Stimulated activated CD8-positive, alpha-beta memory T cell treated with anti-CD3 and anti-CD28 coated beads, Interleukin-2, amount 100 ng/mL, for 48 hours (primary cell): ENCODE data around the gene PDE6H.

ENCODE experiments used
- DNase-seq, 2 donors: peaks; one replicate each; pipeline ENCODE4 v3.0.0-alpha.2; 2020; ENCODE audit warnings: low read depth in 2 of 2

PDE6H gene

DNA sequence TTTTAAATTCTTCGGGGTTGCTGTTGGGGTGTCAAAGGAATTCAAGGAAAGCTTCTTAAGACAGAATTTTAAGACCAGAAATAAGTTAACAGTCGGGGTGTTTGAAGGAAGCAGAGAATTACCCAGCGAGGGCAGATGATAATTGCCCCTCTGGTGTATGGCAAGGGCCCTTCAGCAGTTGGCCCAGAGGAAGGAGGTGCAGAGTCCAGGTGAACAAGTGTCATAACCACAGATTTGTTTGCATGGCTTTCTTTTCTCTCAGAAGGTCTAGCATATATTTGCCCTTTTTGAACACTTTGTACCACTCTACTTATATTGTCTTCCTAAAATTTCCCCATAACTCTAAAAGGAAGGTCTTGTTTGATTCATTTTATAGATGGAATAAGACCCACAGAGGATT, 1.8 kb downstream of the PDE6H start:
- DNase-seq, result no peak

DNA sequence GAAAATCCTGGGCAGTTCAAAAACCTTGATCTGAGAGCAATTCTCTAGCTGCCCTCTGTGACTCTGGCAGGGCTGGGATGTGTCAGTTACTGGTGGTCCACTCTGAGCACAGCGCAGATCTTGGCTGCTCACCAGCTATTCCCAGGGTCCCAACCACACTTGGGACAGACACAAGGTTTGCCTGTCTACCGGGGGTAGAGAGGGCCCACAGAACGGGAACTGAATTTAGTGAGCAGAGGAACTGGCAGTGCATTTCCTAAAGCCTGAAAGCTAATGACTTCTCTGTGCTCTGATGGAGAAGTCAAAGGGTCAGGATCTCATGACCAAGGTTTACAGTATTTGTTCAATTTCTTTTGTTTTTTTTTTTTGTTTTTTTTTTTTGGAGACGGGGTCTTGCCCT, 2.6 kb downstream of the PDE6H start:
- no peak for DNase-seq

DNA sequence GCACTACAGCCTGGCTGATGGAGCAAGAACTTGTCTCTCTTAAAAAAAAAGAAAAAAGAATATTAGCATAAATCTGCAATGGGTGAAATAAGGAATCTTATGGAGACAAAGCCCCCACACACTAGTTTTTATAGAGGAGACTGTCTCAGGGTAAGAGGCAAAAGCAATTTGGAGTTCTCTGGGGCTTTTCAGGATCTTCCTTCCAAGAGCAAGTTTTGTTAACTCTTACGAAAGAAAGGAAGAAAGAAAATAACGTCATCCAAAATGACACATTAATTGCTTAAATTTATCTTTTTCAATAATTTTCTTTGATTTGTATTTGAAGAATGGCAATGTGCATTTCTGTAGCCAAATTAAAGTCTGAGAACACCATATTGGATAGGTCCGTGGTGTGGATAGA, 3.8 kb downstream of the PDE6H start:
- no peak for DNase-seq

DNA sequence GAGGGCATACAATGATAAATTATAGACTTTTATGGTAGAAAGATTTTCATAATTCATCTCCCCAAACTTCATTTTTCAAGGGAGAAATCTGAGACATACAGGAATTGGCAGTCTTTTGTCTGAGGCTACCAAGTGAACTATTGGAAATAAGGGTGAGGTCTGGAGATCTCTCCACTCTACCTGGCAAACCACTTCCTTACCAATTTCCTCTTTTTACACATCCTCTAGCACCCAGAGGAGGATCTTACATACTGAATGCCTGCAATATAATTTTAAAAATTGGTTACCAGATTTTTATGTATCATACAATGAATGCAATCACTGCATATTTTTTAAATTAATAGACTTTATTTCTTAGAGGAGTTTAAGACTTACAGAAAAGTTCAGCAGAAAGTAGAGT, 6.6 kb downstream of the PDE6H start:
- no peak for DNase-seq

DNA sequence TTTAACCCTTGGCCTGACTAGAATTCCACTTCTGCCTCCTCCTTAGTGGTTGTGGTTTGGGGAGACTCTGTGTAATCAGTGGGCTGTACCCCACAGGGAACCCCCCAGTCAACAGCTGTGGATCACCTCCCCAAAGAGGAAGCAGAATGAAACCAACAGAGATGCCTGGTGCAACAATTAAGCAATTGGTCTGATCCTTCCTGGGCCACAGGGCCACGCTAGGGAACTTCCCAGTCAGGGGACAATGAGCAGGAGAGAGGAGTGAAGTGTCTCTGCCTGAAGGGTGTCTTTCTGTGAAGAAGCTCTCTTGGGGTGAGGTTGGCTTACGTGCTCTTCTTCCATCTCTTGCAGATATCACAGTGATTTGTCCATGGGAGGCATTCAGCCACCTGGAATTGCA, 8.2 kb downstream of the PDE6H start:
- DNase-seq, result no peak

DNA sequence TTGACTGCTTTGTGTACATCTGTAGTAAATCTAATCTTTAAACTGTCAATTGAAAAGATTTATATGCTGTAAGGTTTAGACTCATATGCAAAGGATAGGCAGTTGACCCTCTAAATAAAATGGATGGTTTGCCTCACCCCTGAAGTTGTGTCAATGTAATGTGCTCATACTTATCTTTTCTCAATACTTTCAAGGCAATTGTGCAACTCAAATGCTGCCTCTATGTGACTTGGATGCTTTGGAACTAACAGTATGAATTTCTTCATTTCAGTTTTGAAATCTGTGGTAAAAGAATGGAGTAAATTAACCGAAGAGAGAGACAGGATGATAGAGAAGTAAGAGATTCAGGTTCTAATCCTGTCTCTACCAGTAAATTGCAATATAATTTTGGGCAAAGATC, 9.7 kb downstream of the PDE6H start:
- DNase-seq, result no peak

DNA sequence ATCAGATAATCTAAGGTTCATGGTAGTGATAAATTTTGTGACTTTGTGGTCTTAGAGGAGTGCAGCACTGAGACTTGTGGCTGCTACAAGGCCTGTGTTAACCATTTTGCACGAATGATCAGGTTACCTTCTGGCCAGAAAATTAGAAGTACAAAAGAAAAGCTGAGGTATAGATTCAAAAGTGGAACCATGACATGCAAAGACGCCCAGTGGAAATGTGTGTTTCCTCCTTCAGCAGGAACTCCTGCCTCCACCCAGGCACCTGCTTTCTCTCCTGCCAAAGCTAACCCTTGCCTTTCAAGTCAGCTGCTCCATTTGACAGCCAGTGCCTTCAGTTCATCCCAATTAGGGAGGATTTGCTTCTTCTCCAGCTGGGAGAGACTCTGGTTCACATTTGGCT, 10.1 kb downstream of the PDE6H start:
- DNase-seq, result no peak

DNA sequence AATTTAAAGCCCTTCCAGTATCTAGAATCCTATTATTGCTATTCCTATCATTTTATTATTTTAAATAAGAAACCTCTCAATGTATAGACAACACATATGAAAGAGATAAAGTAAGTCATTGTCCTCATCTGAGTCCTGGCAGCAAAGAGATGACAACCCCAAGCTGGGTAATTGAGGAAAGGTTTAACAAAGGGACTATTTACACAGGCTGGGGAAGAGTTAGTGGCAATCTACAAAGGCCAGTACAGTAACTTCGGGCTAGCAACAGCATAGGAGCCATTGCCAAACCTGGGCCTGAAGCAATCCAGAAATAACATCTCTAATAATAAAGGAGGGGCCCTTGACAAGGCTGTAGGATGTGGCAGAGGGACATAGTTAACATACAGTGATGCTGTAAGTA, 11.2 kb downstream of the PDE6H start:
- DNase-seq, result no peak

DNA sequence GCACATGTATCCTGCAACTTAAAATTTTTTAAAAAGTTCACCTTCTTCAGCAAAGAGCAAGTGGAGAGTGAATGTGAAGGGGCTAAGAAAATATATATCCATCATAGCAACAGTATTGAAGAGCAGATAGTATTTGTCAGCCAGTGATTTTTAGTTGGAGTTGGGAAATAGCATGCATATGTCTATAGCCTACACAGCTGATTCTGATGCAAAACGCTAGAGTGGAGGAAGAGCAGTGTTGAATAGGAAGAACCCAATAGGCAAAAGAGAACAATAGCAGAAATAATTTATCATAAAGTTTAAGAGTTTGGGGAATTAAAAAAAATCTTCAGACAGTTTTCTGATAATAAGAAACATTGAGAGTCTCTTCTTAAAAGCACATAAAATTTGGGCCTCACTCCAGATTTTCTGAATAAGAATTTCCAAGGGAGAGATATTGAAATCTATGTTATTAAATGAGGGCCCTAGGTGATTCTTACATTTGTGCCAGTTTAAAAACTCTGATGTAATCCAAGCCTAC, 12.0 kb downstream of the PDE6H start:
- no peak for DNase-seq

DNA sequence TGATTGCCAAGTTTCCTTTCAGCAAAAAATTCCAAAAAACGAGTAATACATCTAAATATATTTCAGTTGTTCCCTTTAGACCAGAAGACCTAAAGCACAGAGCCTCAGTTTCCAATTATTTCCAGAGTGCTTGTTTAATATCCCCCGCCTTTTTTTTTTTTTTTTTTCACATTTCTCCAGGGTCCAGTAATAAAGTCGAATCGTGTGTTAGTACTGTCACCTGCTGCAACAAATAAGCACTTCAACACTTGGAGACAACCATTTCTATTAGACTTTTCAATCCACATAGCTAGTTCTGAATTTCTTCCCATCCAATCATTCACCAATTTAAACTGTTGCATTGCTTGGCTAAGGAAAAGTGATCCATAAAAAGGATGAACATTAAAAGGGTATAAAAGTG, 13.6 kb downstream of the PDE6H start:
- DNase-seq, result no peak

DNA sequence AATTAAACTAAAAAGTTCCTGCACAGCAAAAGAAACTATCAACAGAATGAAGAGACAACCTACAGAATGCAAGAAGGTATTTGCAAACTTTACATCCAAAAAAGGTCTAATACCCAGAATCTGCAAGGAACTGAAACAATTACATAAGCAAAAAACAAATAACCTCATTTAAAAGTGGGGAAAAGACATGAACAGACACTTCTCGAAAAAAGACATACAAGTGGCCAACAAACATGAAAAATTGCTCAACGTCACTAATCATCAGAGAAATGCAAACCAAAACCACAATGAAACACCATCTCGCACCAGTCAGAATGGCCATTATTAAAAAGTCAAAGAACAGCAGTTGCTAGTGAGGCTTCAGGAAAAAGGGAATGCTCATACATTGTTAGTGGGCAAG, 15.2 kb downstream of the PDE6H start:
- no peak for DNase-seq

DNA sequence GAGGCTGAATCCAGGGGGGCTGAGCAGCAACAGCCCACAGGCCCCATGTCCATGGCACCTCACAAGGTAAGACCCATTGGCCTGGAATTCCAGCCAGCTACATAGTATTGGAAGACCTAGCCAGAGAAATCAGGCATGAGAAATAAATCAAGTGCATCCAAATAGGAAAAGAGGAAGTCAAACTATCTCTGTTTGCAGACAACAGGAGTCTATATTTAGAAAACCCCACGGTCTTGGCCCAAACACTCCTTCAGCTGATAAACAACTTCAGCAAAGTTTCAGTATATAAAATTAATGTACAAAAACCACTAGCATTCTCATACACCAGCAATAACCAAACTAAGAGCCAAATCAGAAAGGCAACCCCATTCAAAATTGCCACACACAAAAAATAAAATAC, 16.9 kb downstream of the PDE6H start:
- no peak for DNase-seq

DNA sequence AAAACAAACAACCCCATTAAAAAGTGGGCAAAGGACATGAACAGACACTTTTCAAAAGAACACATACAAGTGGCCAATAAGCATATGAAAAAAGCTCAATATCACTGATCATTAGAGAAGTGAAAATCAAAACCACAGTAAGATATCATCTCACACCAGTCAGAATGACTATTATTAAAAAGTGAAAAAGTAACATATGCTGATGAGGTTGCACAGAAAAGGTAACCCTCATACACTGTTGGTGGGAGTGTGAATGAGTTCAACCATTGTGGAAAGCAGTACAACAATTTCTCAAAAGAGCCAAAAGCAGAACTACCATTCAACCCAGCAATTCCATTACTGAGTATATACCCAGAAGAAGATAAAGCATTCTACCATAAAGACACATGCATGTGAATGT, 18.2 kb downstream of the PDE6H start:
- no peak for DNase-seq

DNA sequence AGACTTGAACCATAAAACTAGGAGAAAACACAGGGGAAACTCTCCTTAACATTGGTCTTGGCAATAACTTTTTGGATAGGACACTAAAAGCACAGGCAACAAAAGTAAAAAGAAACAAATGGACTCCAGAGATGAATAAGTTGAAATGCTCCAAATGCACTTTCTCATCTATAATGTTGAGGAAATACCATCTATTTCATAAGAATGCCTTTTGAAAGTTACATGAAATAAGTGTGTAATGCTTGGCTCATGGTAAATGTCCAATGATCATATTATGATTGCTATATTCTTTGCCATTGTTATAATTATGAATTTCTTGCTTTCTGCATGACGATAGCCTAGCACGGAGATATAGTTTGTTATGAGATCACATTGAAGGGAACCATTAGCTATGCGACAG, 19.8 kb downstream of the PDE6H start:
- no peak for DNase-seq

DNA sequence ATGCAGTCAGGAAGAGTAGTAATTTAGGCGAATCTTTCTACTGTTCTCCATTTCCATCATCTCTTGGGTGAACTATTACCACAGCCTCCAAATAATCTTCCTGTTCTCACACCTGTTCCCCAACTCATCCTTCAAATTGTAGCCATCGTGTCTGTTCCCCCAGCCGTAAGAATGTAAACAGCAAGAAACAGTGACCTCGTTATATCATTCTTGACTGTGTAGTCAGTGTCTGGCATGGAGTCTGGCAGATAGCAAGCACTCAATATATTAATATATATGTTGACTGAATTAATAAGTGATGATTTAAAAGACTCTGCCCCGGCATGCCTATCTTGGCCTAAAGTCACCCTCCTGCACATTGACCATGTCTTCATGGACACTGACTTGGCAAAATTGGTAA, 20.3 kb downstream of the PDE6H start:
- no peak for DNase-seq

DNA sequence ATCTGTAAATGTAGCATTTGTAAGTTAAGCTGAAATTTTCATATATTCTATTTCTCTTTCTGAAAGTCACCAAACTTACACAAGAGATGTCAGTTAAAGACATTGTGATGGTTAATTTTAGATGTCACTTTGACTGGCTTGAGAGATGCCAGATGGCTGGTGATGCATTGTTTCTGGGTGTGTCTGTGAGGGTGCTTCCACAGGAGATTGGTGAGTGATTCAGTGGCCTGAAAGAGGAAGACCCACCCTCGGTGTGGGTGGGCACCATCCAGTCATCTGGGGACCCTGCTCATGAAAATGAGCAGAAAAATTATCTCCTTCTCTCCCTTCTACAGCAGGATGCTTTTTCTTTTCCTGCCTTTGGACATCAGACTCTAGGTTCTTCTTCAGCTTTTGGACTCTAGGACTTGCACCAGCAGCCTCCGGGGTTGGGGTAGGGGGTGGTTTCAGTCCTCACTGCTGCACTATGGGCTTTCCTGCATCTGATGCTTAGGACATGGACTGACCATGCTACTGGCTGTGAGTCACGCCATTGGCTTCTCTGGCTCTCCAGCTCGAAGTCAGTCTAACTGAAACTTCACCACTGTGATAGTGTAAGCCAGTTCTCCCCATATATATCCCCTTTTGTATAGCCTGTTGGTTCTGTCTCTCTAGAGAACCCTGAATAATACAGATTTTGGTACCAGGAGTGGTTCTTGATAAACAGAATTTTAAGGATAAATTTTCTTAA, 20.9 kb downstream of the PDE6H start:
- peak in 1 of 2 donors; percentile 9 for DNase-seq

DNA sequence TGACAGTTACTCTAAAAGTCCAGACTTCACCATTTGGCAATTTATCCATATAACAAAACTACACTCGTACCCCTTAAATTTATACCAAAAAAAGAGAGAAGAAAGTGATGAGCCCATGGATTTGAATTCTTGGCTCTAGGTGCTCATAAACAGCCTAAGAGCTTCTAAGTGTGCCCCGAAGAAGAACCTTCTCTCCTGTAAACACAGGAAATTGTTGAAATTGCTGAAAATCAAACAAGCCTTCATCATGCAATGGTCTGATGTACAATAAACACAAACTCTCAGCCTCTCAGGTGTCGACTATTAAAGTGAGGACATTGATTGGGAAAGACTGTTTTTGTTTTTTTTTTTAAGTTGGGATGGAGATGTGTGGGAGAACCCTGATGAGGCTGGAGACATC, 21.8 kb downstream of the PDE6H start:
- DNase-seq, result no peak

DNA sequence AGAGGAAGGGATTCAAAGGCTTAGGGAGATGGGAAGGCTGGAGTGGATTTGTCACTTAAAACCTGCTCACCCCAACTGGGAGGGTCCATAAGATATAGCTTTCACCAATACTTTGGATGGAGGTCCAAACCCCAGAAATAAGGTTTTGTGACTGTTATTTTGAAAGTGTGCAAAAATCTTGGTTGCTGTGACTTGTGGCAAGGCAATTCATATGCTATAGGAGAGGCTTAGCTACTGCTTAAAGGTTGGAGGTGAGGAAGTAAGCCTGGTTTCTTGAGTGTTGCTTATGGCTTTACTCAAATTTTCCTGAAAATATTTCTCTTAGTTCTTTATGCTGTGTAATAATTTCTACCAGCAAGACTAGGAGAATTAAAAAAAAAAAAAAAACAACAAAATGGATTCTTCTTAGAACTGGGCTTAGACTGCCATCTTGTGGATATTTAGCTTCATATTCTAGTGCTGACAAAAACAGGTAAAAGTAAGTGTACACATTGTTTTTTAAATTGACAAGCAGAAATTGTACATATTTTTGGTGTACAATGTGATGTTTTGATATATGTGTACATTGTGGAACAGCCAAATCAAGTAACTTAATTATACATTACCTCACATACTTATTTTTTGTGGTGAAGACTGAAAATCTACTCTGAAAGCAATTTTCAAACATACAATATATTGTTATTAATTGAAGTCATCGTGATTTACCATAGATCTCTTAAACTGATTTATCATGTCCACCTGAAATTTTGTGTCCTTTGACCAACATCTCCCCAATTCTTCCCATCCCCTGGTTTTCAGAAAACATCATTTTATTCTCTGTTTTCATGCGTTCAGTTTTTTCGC, 23.0 kb downstream of the PDE6H start:
- DNase-seq, result no peak

DNA sequence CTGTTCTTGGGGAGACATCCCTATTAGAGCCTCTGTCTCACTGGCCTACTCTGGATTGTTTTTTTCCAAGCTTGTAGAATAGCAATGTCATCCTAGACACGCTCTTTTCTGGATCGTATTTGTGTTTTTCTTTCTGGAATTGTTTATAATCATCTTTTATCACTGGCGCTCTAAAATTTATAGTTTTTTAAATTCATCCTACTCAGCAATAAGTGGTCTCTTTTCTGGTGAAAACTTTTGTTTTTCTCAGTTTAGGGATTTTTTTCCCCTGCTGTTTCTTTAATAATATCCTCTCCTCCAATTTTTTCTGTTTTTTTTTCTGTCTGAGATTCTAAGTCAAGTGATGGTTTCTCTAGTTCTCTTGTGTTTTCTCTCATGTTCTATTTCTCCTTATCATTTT, 25.2 kb downstream of the PDE6H start:
- no peak for DNase-seq

DNA sequence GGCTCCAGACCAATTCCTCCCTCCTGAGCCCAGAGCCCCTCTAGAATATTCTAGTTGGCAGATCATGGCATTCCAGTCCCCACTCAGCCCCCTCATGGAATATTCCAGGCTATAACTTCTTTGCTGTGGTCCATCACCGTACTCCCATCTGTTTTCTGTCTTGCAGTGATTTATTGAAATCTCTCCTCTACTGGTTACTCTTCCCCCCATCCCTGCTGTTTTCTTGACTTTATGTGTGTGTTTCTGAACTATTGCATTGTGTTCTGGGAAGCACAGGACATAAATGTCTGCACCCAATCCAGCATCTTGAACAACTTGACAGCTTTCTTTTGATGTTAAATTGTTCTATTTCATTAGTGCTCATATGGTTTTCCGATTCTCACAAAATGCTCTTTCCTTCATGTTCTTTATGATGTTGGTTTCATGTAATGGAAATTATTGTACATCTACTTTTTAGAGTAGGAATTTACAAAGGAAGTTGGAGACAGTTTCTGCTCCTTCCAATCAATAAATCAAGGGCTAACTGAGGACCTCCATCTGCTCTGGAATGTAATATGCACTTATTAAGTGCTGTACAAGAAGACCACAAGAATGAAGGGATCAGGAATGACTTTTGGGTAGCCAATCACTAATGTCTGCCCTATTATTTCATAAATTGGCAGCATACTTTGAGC, 26.3 kb downstream of the PDE6H start:
- DNase-seq, result no peak

DNA sequence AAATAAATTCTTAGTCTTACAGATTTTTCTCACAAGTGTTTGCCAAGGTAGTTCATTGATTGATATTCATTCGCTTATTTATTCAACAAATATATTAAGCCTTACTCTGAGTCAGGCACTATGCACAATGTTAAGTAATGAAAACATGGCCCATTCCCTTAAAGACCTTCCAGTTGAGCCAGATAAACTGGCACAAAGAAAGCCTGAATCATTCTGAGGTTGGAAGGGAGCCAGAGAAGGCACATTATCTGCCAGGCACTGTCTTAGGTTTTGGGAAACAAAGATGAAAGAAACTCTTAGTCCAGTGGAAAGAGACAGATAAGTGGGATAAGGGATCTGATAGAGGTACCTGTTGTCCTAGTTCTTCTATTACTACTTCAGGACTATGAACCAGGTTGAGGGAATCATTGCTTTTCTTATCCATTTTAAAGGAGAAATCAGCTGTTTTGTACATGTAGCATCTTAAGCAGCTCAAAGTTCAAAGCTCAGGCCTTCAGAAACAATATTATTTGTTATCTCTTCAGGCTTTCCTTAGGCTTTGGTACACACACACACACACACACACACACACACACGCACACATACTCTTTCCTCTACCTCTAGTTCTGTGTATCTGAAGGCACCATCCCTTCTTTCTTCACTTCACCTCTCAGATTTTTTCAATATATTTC, 27.0 kb downstream of the PDE6H start:
- DNase-seq, result no peak

DNA sequence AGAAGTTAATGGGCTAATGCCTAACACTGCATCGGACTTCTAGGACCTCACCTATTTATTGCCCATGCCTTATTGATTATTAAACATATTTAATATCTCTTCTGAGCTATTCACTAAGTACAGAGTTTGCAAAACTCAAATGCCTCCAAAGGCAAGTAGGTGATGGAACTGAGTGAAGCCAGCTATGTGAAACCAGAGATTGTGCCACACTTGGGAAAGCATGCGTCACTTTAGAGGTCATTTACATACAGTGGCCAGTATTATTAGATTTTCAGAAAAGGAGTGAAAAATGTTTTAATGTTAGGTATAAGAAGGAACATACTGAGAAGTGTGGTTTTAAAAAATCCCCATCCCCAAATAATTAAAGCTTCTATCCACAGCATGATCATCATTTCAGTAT, 27.7 kb downstream of the PDE6H start:
- DNase-seq, result no peak
